CD4-positive, CD25-positive, alpha-beta regulatory T cell (primary cell): ENCODE measurements around the gene IL9R. TPM values are rescaled to one million over a fixed set of nuclear protein-coding genes. Genes with fewer than 3 reads are reported as not detected.
"Not testable (repeated sequence)": the region's sequence is repeated elsewhere in the genome, so short reads cannot be mapped to it uniquely, and the experiment has no call there.

ENCODE experiments used
- ATAC-seq, 2 donors: fragments of 150-1000 bp; cut with Tn5 transposase; one replicate each; pipeline ENCODE4 v1.10.0; 2021; ENCODE audit warnings: low read depth in 2 of 2, moderate number of reproducible peaks in 2 of 2, moderate library complexity in 1 of 2
- DNase-seq, 3 donors: peaks; one replicate each; pipeline versions ENCODE4 v3.0.0 to v3.0.0-alpha.2; 2012 to 2022; ENCODE audit warnings: mixed read lengths in 1 of 3
- H3K27ac ChIP-seq: one replicate; pipeline ENCODE4 v1.7.0; 2013; ENCODE audit warnings: mild to moderate bottlenecking, low read length; ENCODE audit not compliant: insufficient read depth, poor library complexity, severe bottlenecking
- H3K27me3 ChIP-seq: one replicate; pipeline ENCODE4 v1.7.0; 2013; ENCODE audit warnings: low read length; ENCODE audit not compliant: control insufficient read depth, insufficient read depth
- H3K36me3 ChIP-seq: one replicate; pipeline ENCODE4 v1.7.0; 2013; ENCODE audit warnings: mild to moderate bottlenecking, low read length, moderate library complexity; ENCODE audit not compliant: control insufficient read depth, insufficient read depth
- H3K4me1 ChIP-seq: 2 replicates; pipeline ENCODE4 v1.7.0; 2013; ENCODE audit warnings: mild to moderate bottlenecking, low read length; ENCODE audit not compliant: insufficient read depth, control insufficient read depth, poor library complexity, severe bottlenecking
- H3K4me3 ChIP-seq: one replicate; pipeline ENCODE4 v1.7.0; 2013; ENCODE audit warnings: low read depth, mild to moderate bottlenecking, low read length, moderate library complexity
- H3K9me3 ChIP-seq, 2 experiments: 1 replicate in 1 of 2; 2 replicates in 1 of 2; pipeline ENCODE4 v1.7.0; 2013; ENCODE audit warnings: low read length in 2 of 2, mild to moderate bottlenecking in 1 of 2, moderate library complexity in 1 of 2; ENCODE audit not compliant: control insufficient read depth in 2 of 2
- H3K27ac Mint-ChIP-seq, 3 donors: one replicate each; pipeline ENCODE4 v1.8.0; 2020 to 2022; ENCODE audit warnings: mild to moderate bottlenecking in 3 of 3, mixed read lengths in 3 of 3, moderate library complexity in 2 of 3
- H3K27me3 Mint-ChIP-seq: one replicate; pipeline ENCODE4 v1.8.0; 2022; ENCODE audit warnings: mild to moderate bottlenecking, mixed read lengths
- H3K36me3 Mint-ChIP-seq: one replicate; pipeline ENCODE4 v1.8.0; 2020; ENCODE audit warnings: mixed read lengths
- H3K4me1 Mint-ChIP-seq, 4 donors: one replicate each; pipeline ENCODE4 v1.8.0; 2020 to 2022; ENCODE audit warnings: mixed read lengths in 4 of 4, mild to moderate bottlenecking in 1 of 4
- H3K4me3 Mint-ChIP-seq, 4 donors: one replicate each; pipeline ENCODE4 v1.8.0; 2020 to 2022; ENCODE audit warnings: mild to moderate bottlenecking in 4 of 4, mixed read lengths in 4 of 4, moderate library complexity in 3 of 4
- H3K9me3 Mint-ChIP-seq, 7 donors: one replicate each; pipeline ENCODE4 v1.8.0; 2020 to 2022; ENCODE audit warnings: mixed read lengths in 7 of 7, mild to moderate bottlenecking in 3 of 7, moderate library complexity in 2 of 7
- polyA plus RNA-seq, 4 donors: library from polyadenylated mRNA; unstranded; fragments of 300-500 nt; fragmentation: Illumina TruSeq; gene quantifications; one replicate each; pipeline ENCODE4 v1.2.3, GENCODE V29; 2021
- total RNA-seq: library from RNA; stranded (reverse); gene quantifications from one replicate; pipeline ENCODE4 v1.2.3, GENCODE V29; 2022

The IL9R gene
- total and polyA plus RNA-seq, 5 donors from 2014 or later: 0.93 to 4.5 (median 1.8) TPM

GRCh38 chrX:156004740-156005139, 7.2 kb downstream of the IL9R start:
- Mint-ChIP-seq H3K4me3 (no peak overlapping the region), H3K9me3 (peaks cover 0 to 2% (median 0%) of the 10 kb centered on the region in 7 donors), H3K36me3 (no peaks in the 10 kb centered on the region), H3K27ac (no peak overlapping the region), H3K4me1 (peaks cover 0 to 14% (median 6%) of the 10 kb centered on the region in 4 donors), H3K27me3 (no peaks in the 10 kb centered on the region)
- no peak for DNase-seq
- no peak overlapping the region for H3K27ac ChIP-seq
- ATAC-seq: no peak
- no peaks in the 10 kb centered on the region for H3K27me3 ChIP-seq
- no peaks in the 10 kb centered on the region for H3K4me1 ChIP-seq
- H3K9me3 ChIP-seq: no peaks in the 10 kb centered on the region
- no peaks in the 10 kb centered on the region for H3K36me3 ChIP-seq
- no peak overlapping the region for H3K4me3 ChIP-seq

GRCh38 chrX:156005144-156005543, 7.6 kb downstream of the IL9R start:
- no peak overlapping the region for H3K27ac ChIP-seq
- DNase-seq (no peak), ATAC-seq (no peak)
- Mint-ChIP-seq H3K36me3 (no peaks in the 10 kb centered on the region), H3K27ac (no peak overlapping the region), H3K9me3 (peaks cover 0 to 2% (median 0%) of the 10 kb centered on the region in 7 donors), H3K4me1 (peaks cover 0 to 14% (median 6%) of the 10 kb centered on the region in 4 donors), H3K27me3 (no peaks in the 10 kb centered on the region), H3K4me3 (no peak overlapping the region)
- no peaks in the 10 kb centered on the region for H3K4me1 ChIP-seq
- H3K36me3 ChIP-seq: no peaks in the 10 kb centered on the region
- no peak overlapping the region for H3K4me3 ChIP-seq
- no peaks in the 10 kb centered on the region for H3K27me3 ChIP-seq
- no peaks in the 10 kb centered on the region for H3K9me3 ChIP-seq

GRCh38 chrX:156006468-156006867, 9.0 kb downstream of the IL9R start:
- H3K27me3 Mint-ChIP-seq, H3K4me1 ChIP-seq, H3K9me3 ChIP-seq, H3K36me3 Mint-ChIP-seq, H3K4me1 Mint-ChIP-seq, H3K27ac ChIP-seq, H3K9me3 Mint-ChIP-seq, H3K4me3 ChIP-seq, H3K27ac Mint-ChIP-seq, H3K4me3 Mint-ChIP-seq, ATAC-seq, DNase-seq, H3K36me3 ChIP-seq, H3K27me3 ChIP-seq: not testable (repeated sequence)

GRCh38 chrX:156008379-156008778, 10.9 kb downstream of the IL9R start:
- H3K36me3 Mint-ChIP-seq, H3K27ac Mint-ChIP-seq, DNase-seq, H3K4me1 Mint-ChIP-seq, H3K4me3 ChIP-seq, ATAC-seq, H3K27me3 Mint-ChIP-seq, H3K27me3 ChIP-seq, H3K27ac ChIP-seq, H3K9me3 ChIP-seq, H3K9me3 Mint-ChIP-seq, H3K4me1 ChIP-seq, H3K4me3 Mint-ChIP-seq, H3K36me3 ChIP-seq: not testable (repeated sequence)

GRCh38 chrX:156008915-156009314, 11.4 kb downstream of the IL9R start:
- Mint-ChIP-seq H3K4me3 (no peak overlapping the region), H3K9me3 (peaks cover 0 to 2% (median 0%) of the 10 kb centered on the region in 7 donors), H3K27me3 (no peaks in the 10 kb centered on the region)

GRCh38 chrX:156009691-156010090, 12.2 kb downstream of the IL9R start:
- not testable (repeated sequence) for H3K9me3 ChIP-seq, H3K27ac Mint-ChIP-seq, H3K36me3 Mint-ChIP-seq, H3K27me3 ChIP-seq, H3K27ac ChIP-seq, H3K9me3 Mint-ChIP-seq, H3K4me1 ChIP-seq, H3K4me3 Mint-ChIP-seq, H3K27me3 Mint-ChIP-seq, H3K36me3 ChIP-seq, ATAC-seq, H3K4me3 ChIP-seq, H3K4me1 Mint-ChIP-seq, DNase-seq

More at GRCh38 chrX:156008915-156009314, 11.4 kb downstream of the IL9R start:
- Mint-ChIP-seq H3K36me3 (no peaks in the 10 kb centered on the region), H3K27ac (no peak overlapping the region), H3K4me1 (peaks cover 0 to 3% (median under 1%) of the 10 kb centered on the region in 4 donors)
- H3K36me3 ChIP-seq: no peaks in the 10 kb centered on the region
- DNase-seq (no peak), ATAC-seq (no peak)
- no peak overlapping the region for H3K27ac ChIP-seq
- no peaks in the 10 kb centered on the region for H3K27me3 ChIP-seq
- no peaks in the 10 kb centered on the region for H3K4me1 ChIP-seq
- H3K9me3 ChIP-seq: no peaks in the 10 kb centered on the region
- H3K4me3 ChIP-seq: no peak overlapping the region

GRCh38 chrX:156013286-156013953, 15.9 kb downstream of the IL9R start:
- ATAC-seq: peak; percentile 56 to 57
- H3K27me3 Mint-ChIP-seq: not testable (repeated sequence)

GRCh38 chrX:156019846-156020245, 22.4 kb downstream of the IL9R start:
- not testable (repeated sequence) for H3K36me3 ChIP-seq, H3K27ac ChIP-seq, H3K9me3 Mint-ChIP-seq, H3K4me1 Mint-ChIP-seq, H3K36me3 Mint-ChIP-seq, H3K9me3 ChIP-seq, H3K27me3 ChIP-seq, ATAC-seq, DNase-seq, H3K4me3 ChIP-seq, H3K27ac Mint-ChIP-seq, H3K27me3 Mint-ChIP-seq, H3K4me1 ChIP-seq, H3K4me3 Mint-ChIP-seq

More at GRCh38 chrX:156013286-156013953, 15.9 kb downstream of the IL9R start:
- not testable (repeated sequence) for H3K27ac Mint-ChIP-seq, H3K27me3 ChIP-seq, DNase-seq, H3K9me3 Mint-ChIP-seq, H3K4me1 ChIP-seq, H3K27ac ChIP-seq, H3K4me3 Mint-ChIP-seq, H3K36me3 Mint-ChIP-seq, H3K4me3 ChIP-seq, H3K36me3 ChIP-seq, H3K4me1 Mint-ChIP-seq, H3K9me3 ChIP-seq
